ENCODE results near the gene KRTAP13-2. TPM values are rescaled to one million over a fixed set of nuclear protein-coding genes. Genes with fewer than 3 reads are reported as not detected.

KRTAP13-2 gene
- total and polyA plus RNA-seq, 2 of the 8 experiments (the other 6 are each of a cell fraction or from before 2014, with no cell fraction given) = not detected

DNA sequence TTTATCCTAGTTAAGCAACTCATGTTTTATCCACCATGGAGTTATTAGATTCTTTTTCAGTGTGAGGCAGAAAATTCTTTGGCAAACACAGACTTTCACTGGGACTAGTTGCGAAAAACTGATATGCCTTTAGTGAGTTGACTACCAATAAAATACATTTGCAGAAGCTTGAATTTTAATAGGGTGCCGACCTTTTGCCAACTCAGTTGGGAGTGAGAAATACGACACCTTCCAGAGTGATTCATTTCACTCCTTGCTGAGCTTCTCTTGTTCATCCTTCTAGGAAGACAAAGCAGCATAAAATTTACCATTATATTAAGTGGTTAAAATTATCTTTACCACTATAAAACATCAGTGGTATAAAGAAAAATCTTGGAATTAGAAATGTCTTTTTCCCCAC, 22.5 kb downstream of the KRTAP13-2 start:
- no peak overlapping the region for H4K5ac ChIP-seq (ENCODE audit: insufficient read length, low read depth, low read length)
- no peak overlapping the region for H3K14ac ChIP-seq (ENCODE audit: insufficient read length)
- H4K91ac ChIP-seq (replicated peaks; ENCODE audit: insufficient read length, low read length) = no peak overlapping the region
- no peak overlapping the region for H4K8ac ChIP-seq (ENCODE audit: extremely low read depth, insufficient read depth, low read length)
- H2BK120ac ChIP-seq (replicated peaks; ENCODE audit: low read depth, low read length) = no peak overlapping the region
- no peak for DNase-seq (ENCODE audit: low read depth in 1 of 2, low spot score in 2 of 2)
- H3K18ac ChIP-seq (ENCODE audit: extremely low read depth, low read length) = no peak overlapping the region
- H2BK15ac ChIP-seq (ENCODE audit: low read length) = no peak overlapping the region
- H2BK20ac ChIP-seq (ENCODE audit: low read length) = no peak overlapping the region
- no peaks in the 10 kb centered on the region for H3K79me2 ChIP-seq (ENCODE audit: control insufficient read depth in 1 of 2, insufficient read depth in 2 of 2, low read length in 2 of 2)
- no peak overlapping the region for H2BK5ac ChIP-seq (ENCODE audit: low read depth, low read length)
- FAIRE-seq = no peak
- H4K20me1 ChIP-seq (replicated peaks in 1 of 2; ENCODE audit: control insufficient read depth in 1 of 2, insufficient read depth in 2 of 2, low read length in 2 of 2) = no peaks in the 10 kb centered on the region
- no peaks in the 10 kb centered on the region for H3K27me3 ChIP-seq (replicated peaks in 1 of 4; ENCODE audit: control insufficient read depth in 3 of 4, extremely low read depth in 1 of 4, insufficient read depth in 3 of 4, low read length in 3 of 4)
- no peaks in the 10 kb centered on the region for H3K36me3 ChIP-seq (ENCODE audit: control insufficient read depth in 2 of 4, insufficient read depth in 4 of 4, low read length in 3 of 4)
- POLR2A ChIA-PET (ENCODE audit: partially characterized antibody) = interaction anchor here (0.6 kb wide), 1 partner anchor 742 kb away, joined by 3 read pairs; no protein-coding TSS in a partner anchor
- 71% methylated on average over 3 of the region's 3 CpGs; no CpG with 5 or more reads in 1 of the 2 experiments for WGBS, 2 experiments (ENCODE audit: extremely low coverage in 1 of 2, insufficient coverage in 1 of 2, insufficient read length in 1 of 2, insufficient replicate concordance in 2 of 2, low coverage in 1 of 2, low lambda C conversion rate in 2 of 2, missing lambda C conversion rate in 1 of 2)
- no peak overlapping the region for H3K4ac ChIP-seq (replicated peaks; ENCODE audit: insufficient read length, low read depth, low read length)
- H3K23me2 ChIP-seq (ENCODE audit: low read depth, low read length) = no peaks in the 10 kb centered on the region
- H3K4me1 ChIP-seq (replicated peaks in 1 of 4; ENCODE audit: control insufficient read depth in 3 of 4, insufficient read depth in 4 of 4, low read length in 3 of 4) = peaks cover 0 to 2% (median 0%) of the 10 kb centered on the region in 4 experiments; a peak in 2 of 7 replicates
- H3K56ac ChIP-seq (replicated peaks; ENCODE audit: insufficient read length, low read depth, low read length) = no peak overlapping the region
- no peaks in the 10 kb centered on the region for H3K9me3 ChIP-seq (ENCODE audit: insufficient read depth in 2 of 2, low read depth in 1 of 2, low read length in 1 of 2)
- no peak overlapping the region for H2AK5ac ChIP-seq (ENCODE audit: low read depth, low read length)
- H3K23ac ChIP-seq (ENCODE audit: insufficient read length) = no peak overlapping the region
- CTCF ChIA-PET (ENCODE audit: partially characterized antibody) = interaction anchor here (1.1 to 1.7 kb wide), 6 partner anchors 8 to 114 kb away, joined by 3 to 8 read pairs (median 3); no protein-coding TSS in a partner anchor
- H3K4me2 ChIP-seq (ENCODE audit: insufficient read depth in 1 of 2, low read depth in 2 of 2, low read length in 2 of 2) = no peak overlapping the region; a peak in 1 of 4 replicates
- no peak overlapping the region for H3K4me3 ChIP-seq (ENCODE audit: extremely low read depth in 1 of 4, insufficient read depth in 2 of 4, low read depth in 3 of 4, low read length in 4 of 4)
- no peak overlapping the region for H3K9ac ChIP-seq (replicated peaks in 1 of 4; ENCODE audit: extremely low read depth in 1 of 4, low read depth in 3 of 4, low read length in 3 of 4)
- H2AFZ ChIP-seq (ENCODE audit: low read length) = no peak overlapping the region
- no peaks in the 10 kb centered on the region for H3K79me1 ChIP-seq (ENCODE audit: low read depth, low read length)
- no peak overlapping the region for H3K27ac ChIP-seq (ENCODE audit: low read depth, low read length)
- no peak for TF ChIP-seq TAF1 (IDR thresholded peaks at IDR 0.05; ENCODE audit: low read depth, low read length)
- TF ChIP-seq, protein P1, sequence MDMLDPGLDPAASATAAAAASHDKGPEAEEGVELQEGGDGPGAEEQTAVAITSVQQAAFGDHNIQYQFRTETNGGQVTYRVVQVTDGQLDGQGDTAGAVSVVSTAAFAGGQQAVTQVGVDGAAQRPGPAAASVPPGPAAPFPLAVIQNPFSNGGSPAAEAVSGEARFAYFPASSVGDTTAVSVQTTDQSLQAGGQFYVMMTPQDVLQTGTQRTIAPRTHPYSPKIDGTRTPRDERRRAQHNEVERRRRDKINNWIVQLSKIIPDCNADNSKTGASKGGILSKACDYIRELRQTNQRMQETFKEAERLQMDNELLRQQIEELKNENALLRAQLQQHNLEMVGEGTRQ (IDR thresholded peaks at IDR 0.05; ENCODE audit: low read length) = no peak
- no peak for TF ChIP-seq SUZ12 (IDR thresholded peaks at IDR 0.05; ENCODE audit: low read length)
- no peak for TF ChIP-seq HDAC6 (IDR thresholded peaks at IDR 0.05; ENCODE audit: low read depth, low read length)
- H2BK12ac ChIP-seq (ENCODE audit: low read depth, low read length) = no peak overlapping the region

Data from H1 (cell line).